NT2/D1 (cell line): ENCODE results near the gene PRPF6.

Experiments
- YY1 ChIP-seq: IDR thresholded peaks from 2 replicates; pipeline ENCODE4 v1.6.1; 2011; ENCODE audit not compliant: insufficient read length, insufficient read depth
- ZNF274 ChIP-seq: IDR thresholded peaks from 2 replicates; pipeline ENCODE4 v1.6.1; 2011; ENCODE audit warnings: mild to moderate bottlenecking, low read depth, low read length

DNA sequence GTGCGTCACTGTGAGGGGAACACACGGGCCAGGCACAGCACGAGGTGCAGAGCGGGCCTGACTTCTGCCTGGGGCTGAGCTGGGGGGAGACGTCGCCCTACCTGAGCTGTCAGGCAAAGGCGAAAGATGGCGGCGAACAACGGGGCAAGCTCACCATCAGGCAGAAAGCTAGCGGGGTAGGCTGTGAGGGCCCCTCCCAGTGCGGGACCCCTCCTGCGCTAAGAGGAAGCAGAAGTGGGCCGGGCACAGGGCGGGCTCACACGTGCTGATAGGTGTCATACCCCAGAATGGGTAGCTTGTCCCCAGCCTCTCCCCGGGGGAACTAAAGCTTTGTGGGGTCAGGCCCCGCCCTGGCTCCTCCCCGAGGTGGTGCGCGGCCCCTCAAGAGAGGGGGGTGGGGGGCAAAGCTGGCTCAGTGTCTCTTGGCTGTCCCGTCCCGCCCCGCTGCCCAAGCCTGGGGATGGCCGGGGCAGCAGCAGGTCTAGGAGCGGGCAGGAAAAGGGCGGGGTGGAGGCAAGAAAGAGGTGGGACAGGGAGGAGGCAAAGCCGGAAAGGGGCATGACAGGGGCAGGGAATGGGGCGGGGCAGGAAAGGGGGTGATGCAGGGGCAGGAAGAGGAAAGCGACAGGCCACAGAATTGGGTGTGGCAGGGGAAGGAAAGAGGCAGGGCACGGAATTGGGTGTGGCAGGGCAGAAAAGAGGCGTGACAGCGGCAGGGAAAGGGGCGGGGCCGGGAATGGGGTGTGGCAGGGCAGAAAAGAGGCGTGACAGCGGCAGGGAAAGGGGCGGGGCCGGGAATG, 39.5 kb upstream of the PRPF6 start:
- TF ChIP-seq YY1 (no peak), ZNF274 (no peak)
